Panc1 (cell line): ENCODE results near the gene KCNN2. TPM values are rescaled to one million over a fixed set of nuclear protein-coding genes. Genes with fewer than 3 reads are reported as not detected.
"Not testable (repeated sequence)": the region's sequence is repeated elsewhere in the genome, so short reads cannot be mapped to it uniquely, and the experiment has no call there.

Experiments used
- ATAC-seq: fragments of 200-7000 bp; cut with Tn5 transposase; 2 replicates; pipeline ENCODE4 v1.9.1; 2020; ENCODE audit warnings: mild to moderate bottlenecking, moderate library complexity
- BruUV-seq: library from RNA; stranded (reverse); fragments of 400-500 nt; replicated peaks from 2 replicates; lab custom pipeline; 2021; lab: Mats Ljungman, UMichigan
- CTCF ChIA-PET: fragments of 300-600 bp; sonication (Branson Sonifier 250); formaldehyde crosslinking; loops from one replicate; lab custom pipeline; 2022; ENCODE audit warnings: antibody characterized with exemption; lab: Charles Lee
- POLR2A ChIA-PET: fragments of 300-600 bp; sonication (Branson Sonifier 250); formaldehyde crosslinking; loops from one replicate; lab custom pipeline; 2022; ENCODE audit warnings: antibody characterized with exemption; lab: Charles Lee
- DNase-seq: peaks from one replicate; pipeline ENCODE4 v3.0.0-alpha.2; 2010; ENCODE audit warnings: low read depth, low spot score
- H3K27ac ChIP-seq: 2 replicates; pipeline ENCODE4 v1.5.1; 2011; ENCODE audit warnings: mild to moderate bottlenecking, low read length, inconsistent platforms
- H3K27me3 ChIP-seq: fragments of 200-500 bp; sonication (Bioruptor generic); 2 replicates; pipeline ENCODE4 v1.6.0; 2014; ENCODE audit warnings: low read length, inconsistent platforms; ENCODE audit not compliant: control insufficient read depth, insufficient read depth
- H3K36me3 ChIP-seq: fragments of 200-500 bp; sonication (Bioruptor generic); 2 replicates; pipeline ENCODE4 v1.5.1; 2014; ENCODE audit warnings: inconsistent platforms, mild to moderate bottlenecking, low read length, moderate library complexity; ENCODE audit not compliant: control insufficient read depth, insufficient read depth
- H3K4me1 ChIP-seq: 2 replicates; pipeline ENCODE4 v1.5.1; 2011; ENCODE audit warnings: inconsistent platforms, mild to moderate bottlenecking, low read length, moderate library complexity; ENCODE audit not compliant: control insufficient read depth, insufficient read depth
- H3K4me3 ChIP-seq, 2 experiments: 2 replicates each; pipeline ENCODE4 v1.5.1; 2011 to 2012; ENCODE audit warnings: low read depth in 2 of 2, low read length in 2 of 2, mild to moderate bottlenecking in 2 of 2, inconsistent platforms in 1 of 2, moderate library complexity in 1 of 2
- H3K9me3 ChIP-seq: fragments of 200-500 bp; sonication (Bioruptor generic); 2 replicates; pipeline ENCODE4 v1.5.1; 2014; ENCODE audit warnings: low read depth, mild to moderate bottlenecking, inconsistent platforms, low read length, moderate library complexity; ENCODE audit not compliant: control insufficient read depth, insufficient read depth
- CTCF ChIP-seq: fragments of 450-650 bp; IDR thresholded peaks from 2 replicates; pipeline ENCODE4 v1.5.1; 2017; ENCODE audit warnings: mild to moderate bottlenecking
- POLR2AphosphoS5 ChIP-seq: IDR thresholded peaks from 2 replicates; pipeline ENCODE4 v1.6.1; 2012; ENCODE audit warnings: mild to moderate bottlenecking, low read depth, low read length, moderate library complexity
- REST ChIP-seq, 2 experiments: IDR thresholded peaks; 2 replicates each; pipeline ENCODE4 v1.6.1; 2011 to 2012; ENCODE audit warnings: low read depth in 2 of 2, control low read depth in 1 of 2, low read length in 1 of 2, mild to moderate bottlenecking in 1 of 2, moderate library complexity in 1 of 2; ENCODE audit not compliant: insufficient read depth in 1 of 2
- SIN3A ChIP-seq: IDR thresholded peaks from 2 replicates; pipeline ENCODE4 v1.6.1; 2012; ENCODE audit warnings: low read depth, mild to moderate bottlenecking, low read length, moderate library complexity, borderline replicate concordance; ENCODE audit not compliant: insufficient read depth
- TCF7L2 ChIP-seq: IDR thresholded peaks from 2 replicates; pipeline ENCODE4 v1.6.1; 2011; ENCODE audit warnings: mild to moderate bottlenecking, low read depth, low read length, inconsistent platforms
- in situ Hi-C: cut with HindIII; loops from 2 replicates; pipeline ENCODE4 v1.10.0; 2016; ENCODE audit warnings: low sequenced_read_pairs, low pct_unique_long_range_greater_than_20kb
- intact Hi-C: fragments of 100-400 bp; cut with micrococcal nuclease; formaldehyde crosslinking; loops from one replicate; pipeline ENCODE4 v1.10.0; 2022; ENCODE audit not compliant: unreplicated experiment
- total RNA-seq: library from RNA; stranded (reverse); gene quantifications from one replicate; pipeline ENCODE4 v1.2.1, GENCODE V29; 2021; ENCODE audit not compliant: unreplicated experiment

The KCNN2 gene
- total RNA-seq, 1 experiment from 2014 or later, result not detected

GRCh38 chr5:114430532-114430931 lies 68.7 kb downstream of the KCNN2 start:
- intact Hi-C loops (no loop called here), in situ Hi-C loops (no loop called here)
- Histone ChIP-seq H3K27ac (no peak overlapping the region), H3K27me3 (no peaks in the 10 kb centered on the region), H3K9me3 (no peaks in the 10 kb centered on the region), H3K4me3 (no peak overlapping the region), H3K4me1 (no peaks in the 10 kb centered on the region), H3K36me3 (no peaks in the 10 kb centered on the region)
- POLR2A ChIA-PET, result no interaction called here
- CTCF ChIA-PET, result no interaction called here
- no peak for DNase-seq
- TF ChIP-seq SIN3A, result no peak
- no peak for TF ChIP-seq POLR2AphosphoS5
- no peak for TF ChIP-seq CTCF
- no peak for TF ChIP-seq TCF7L2
- no peak for TF ChIP-seq REST (IDR thresholded peaks at IDR 0.05; ENCODE audit: insufficient read depth in 1 of 2, low read depth in 2 of 2, low read length in 1 of 2)
- no TSS peak for BruUV-seq
- no peak for ATAC-seq

GRCh38 chr5:114432684-114433083 lies 70.8 kb downstream of the KCNN2 start:
- CTCF ChIA-PET, POLR2A ChIA-PET, in situ Hi-C loops, H3K4me3 ChIP-seq, ATAC-seq, H3K4me1 ChIP-seq, BruUV-seq, intact Hi-C loops, H3K27ac ChIP-seq, H3K27me3 ChIP-seq, DNase-seq, H3K9me3 ChIP-seq, H3K36me3 ChIP-seq: not testable (repeated sequence)

GRCh38 chr5:114434396-114435219 lies 72.7 kb downstream of the KCNN2 start:
- no peak overlapping the region for H3K27ac ChIP-seq
- H3K36me3 ChIP-seq, result no peaks in the 10 kb centered on the region
- intact Hi-C loops (no loop called here), in situ Hi-C loops (no loop called here)
- H3K4me3 ChIP-seq, result no peak overlapping the region
- H3K9me3 ChIP-seq, result no peaks in the 10 kb centered on the region
- H3K4me1 ChIP-seq, result no peaks in the 10 kb centered on the region
- ATAC-seq (no peak), DNase-seq (no peak)
- ChIA-PET CTCF (no interaction called here), POLR2A (no interaction called here)
- no peak for TF ChIP-seq SIN3A
- no peak for TF ChIP-seq POLR2AphosphoS5
- no peak for TF ChIP-seq REST (IDR thresholded peaks at IDR 0.05; ENCODE audit: insufficient read depth in 1 of 2, low read depth in 2 of 2, low read length in 1 of 2)
- no peak for TF ChIP-seq CTCF
- no peak for TF ChIP-seq TCF7L2
- no TSS peak for BruUV-seq
- no peaks in the 10 kb centered on the region for H3K27me3 ChIP-seq
